ENCODE measurements around the gene VMAC. TPM values are rescaled to one million over a fixed set of nuclear protein-coding genes. Genes with fewer than 3 reads are reported as not detected.
A peak's percentile ranks its signal among the peaks of the same experiment; 100 is the strongest.

The VMAC gene
- total RNA-seq, 1 donor from 2014 or later: 13.3 TPM

DNA sequence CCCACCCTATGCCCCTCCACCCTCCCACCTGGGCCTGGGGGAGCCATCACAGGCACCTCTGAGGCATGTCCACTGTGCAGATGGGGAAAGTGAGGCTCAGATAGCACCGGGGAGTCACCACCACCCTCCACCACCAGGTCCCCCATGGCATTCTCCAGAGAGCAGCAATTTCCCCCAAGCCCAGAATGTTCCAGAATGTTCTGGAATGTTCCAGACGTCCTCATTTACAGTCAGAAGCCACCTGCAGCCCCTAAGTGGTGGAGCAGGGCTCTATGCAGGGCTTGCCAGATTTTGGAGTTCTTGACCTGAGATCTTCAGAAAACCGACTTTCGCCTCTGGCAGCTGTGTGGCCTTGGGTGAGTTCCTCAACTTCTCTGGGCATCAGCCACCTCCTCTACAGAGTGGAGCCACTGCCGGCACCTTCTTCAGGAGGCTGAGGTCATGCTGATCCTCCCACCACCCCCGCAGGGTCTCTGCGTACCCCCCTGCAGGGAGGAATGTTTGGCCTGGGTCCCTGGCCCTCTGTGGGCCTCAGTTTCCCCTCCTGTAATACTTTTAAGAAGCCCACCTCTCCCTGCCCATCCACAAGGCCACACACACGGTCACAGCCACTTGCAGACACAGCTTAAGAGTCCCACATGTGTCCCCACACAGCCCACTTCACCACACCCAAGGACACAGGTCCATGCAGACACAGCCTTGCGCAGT, 40.5 kb upstream of the VMAC start:
- no peak overlapping the region for H3K4me3 Mint-ChIP-seq
- intact Hi-C loops (cut with micrococcal nuclease): no loop called here

DNA sequence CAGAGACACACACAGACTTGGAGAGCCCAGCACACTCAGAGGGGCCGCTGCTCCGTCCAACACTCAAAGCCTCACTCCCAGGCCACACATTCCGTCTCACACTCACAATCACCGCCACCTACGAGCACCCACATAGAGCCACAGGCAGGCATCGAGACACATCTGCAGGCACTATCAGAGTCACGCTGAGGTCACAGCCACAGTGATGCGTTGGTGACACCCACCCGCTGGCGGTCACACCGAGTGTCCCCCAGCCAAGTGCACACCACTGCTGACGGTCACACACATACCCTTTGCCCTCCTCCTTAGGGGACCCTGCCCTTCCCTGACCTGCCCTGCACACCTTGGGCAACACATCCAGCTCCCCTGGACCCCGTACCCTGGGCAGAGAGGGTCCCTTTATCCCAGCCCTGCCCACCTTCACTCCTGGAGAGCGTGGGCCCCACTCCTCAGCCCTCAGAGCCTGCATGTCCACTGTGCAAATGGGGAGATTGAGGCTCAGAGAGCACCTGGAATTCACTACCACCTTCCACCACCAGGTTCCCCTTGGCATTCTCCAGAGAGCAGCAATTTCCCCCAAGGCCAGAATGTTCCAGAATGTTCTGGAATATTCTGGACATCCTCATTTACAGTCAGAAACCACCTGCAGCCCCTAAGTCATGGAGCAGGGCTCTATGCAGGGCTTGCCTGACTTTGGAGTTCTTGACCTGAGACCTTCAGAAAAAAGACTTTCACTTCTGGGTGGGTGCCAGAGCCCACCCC, 39.8 kb upstream of the VMAC start:
- ATAC-seq (ENCODE audit: low read depth) (no peak), DNase-seq (no peak)
- ChIA-PET CTCF (no interaction called here), POLR2A (no interaction called here)
- peak overlapping the region; percentile 27 for H3K27ac Mint-ChIP-seq
- no peaks in the 10 kb centered on the region for H3K4me1 Mint-ChIP-seq
- no peaks in the 10 kb centered on the region for H3K9me3 Mint-ChIP-seq
- intact Hi-C loops (cut with micrococcal nuclease): no loop called here
- peaks cover 13% of the 10 kb centered on the region for H3K27me3 Mint-ChIP-seq
- H3K4me3 Mint-ChIP-seq: no peak overlapping the region
- H3K36me3 Mint-ChIP-seq (ENCODE audit: low read depth): no peaks in the 10 kb centered on the region
- TF ChIP-seq, protein P1, sequence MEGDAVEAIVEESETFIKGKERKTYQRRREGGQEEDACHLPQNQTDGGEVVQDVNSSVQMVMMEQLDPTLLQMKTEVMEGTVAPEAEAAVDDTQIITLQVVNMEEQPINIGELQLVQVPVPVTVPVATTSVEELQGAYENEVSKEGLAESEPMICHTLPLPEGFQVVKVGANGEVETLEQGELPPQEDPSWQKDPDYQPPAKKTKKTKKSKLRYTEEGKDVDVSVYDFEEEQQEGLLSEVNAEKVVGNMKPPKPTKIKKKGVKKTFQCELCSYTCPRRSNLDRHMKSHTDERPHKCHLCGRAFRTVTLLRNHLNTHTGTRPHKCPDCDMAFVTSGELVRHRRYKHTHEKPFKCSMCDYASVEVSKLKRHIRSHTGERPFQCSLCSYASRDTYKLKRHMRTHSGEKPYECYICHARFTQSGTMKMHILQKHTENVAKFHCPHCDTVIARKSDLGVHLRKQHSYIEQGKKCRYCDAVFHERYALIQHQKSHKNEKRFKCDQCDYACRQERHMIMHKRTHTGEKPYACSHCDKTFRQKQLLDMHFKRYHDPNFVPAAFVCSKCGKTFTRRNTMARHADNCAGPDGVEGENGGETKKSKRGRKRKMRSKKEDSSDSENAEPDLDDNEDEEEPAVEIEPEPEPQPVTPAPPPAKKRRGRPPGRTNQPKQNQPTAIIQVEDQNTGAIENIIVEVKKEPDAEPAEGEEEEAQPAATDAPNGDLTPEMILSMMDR (IDR thresholded peaks at IDR 0.05): no peak

More for the DNA sequence above, 40.5 kb upstream of the VMAC start:
- Mint-ChIP-seq H3K4me1 (no peaks in the 10 kb centered on the region), H3K36me3 (ENCODE audit: low read depth) (no peaks in the 10 kb centered on the region), H3K9me3 (no peaks in the 10 kb centered on the region), H3K27ac (no peak overlapping the region), H3K27me3 (peaks cover 13% of the 10 kb centered on the region)
- POLR2A ChIA-PET: no interaction called here
- DNase-seq: no peak
- CTCF ChIA-PET: no interaction called here
- TF ChIP-seq, protein P1 (IDR thresholded peaks at IDR 0.05): no peak
- ATAC-seq (ENCODE audit: low read depth): no peak

DNA sequence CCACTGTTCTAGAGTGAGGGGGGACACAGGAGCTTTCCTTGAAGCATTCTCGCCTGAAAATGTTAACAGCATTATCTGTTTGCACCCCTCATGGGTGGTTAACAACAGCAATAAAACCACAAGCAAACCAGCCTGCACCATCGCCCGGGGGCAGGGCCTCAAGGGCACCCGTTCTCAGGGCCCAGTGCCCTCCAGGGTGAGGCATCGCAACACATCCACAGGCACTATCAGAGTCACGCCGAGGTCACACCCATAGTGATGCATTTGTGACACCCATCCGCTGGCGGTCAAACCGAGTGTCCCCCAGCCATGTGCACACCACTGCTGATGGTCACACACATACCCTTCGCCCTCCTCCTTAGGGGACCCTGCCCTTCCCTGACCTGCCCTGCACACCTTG, 38.9 kb upstream of the VMAC start:
- Mint-ChIP-seq H3K27me3 (peaks cover 9% of the 10 kb centered on the region), H3K36me3 (ENCODE audit: low read depth) (no peaks in the 10 kb centered on the region), H3K27ac (no peak overlapping the region), H3K9me3 (no peaks in the 10 kb centered on the region), H3K4me3 (no peak overlapping the region), H3K4me1 (no peaks in the 10 kb centered on the region)
- TF ChIP-seq, protein P1 (IDR thresholded peaks at IDR 0.05): no peak
- DNase-seq (no peak), ATAC-seq (ENCODE audit: low read depth) (no peak)
- CTCF ChIA-PET: no interaction called here
- POLR2A ChIA-PET: no interaction called here
- intact Hi-C loops (cut with micrococcal nuclease): no loop called here

DNA sequence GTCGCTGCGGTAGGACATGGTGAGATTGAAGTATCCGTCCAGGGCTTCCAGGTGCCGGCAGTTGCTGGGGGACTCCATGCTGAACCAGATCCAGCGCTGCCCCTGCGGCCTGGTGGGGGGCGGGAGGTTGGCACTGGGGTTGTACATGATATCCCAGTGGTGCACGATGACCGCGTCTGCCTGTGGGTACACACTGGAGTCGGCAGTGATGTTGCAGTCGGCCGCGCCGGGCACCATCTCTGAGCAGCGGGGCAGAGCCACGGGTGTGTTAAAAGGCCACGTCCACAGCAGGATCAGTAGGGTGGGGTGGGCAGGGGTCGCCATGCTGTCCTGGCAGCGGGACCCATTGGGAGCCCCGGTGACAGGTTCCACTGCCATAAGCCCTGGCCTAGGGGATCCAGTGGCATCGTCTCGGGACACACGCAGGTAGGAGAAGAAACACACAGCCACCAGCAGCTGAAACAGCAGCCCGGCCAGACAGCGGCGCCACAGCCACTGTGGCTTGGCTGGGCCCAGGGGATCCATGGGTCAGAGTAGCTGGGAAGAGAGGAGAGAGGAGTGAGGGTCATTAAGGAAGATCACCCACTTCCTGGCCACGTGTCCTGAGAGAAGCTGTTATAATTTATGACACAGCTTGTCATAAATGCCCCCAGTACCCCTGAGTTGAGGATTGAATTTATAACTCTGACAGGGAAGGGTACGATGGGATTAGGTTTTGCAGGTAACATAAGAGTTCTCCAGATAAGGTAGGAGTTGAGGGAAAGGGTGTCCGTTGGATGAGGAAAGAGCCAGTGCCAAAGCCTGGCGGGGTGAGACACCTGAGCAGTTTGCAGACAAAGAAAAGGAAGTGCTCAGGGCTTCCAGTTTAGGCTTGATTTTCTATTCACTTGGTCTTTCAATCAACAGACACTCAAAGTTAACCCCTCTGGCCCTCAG, 37.2 kb upstream of the VMAC start:
- Mint-ChIP-seq H3K9me3 (no peaks in the 10 kb centered on the region), H3K27ac (no peak overlapping the region), H3K27me3 (peaks cover 9% of the 10 kb centered on the region), H3K4me3 (no peak overlapping the region), H3K36me3 (ENCODE audit: low read depth) (no peaks in the 10 kb centered on the region), H3K4me1 (no peaks in the 10 kb centered on the region)
- DNase-seq: no peak
- intact Hi-C loops (cut with micrococcal nuclease): no loop called here
- TF ChIP-seq, protein P1 (IDR thresholded peaks at IDR 0.05): no peak
- POLR2A ChIA-PET: no interaction called here
- CTCF ChIA-PET: no interaction called here
- ATAC-seq (ENCODE audit: low read depth): no peak

DNA sequence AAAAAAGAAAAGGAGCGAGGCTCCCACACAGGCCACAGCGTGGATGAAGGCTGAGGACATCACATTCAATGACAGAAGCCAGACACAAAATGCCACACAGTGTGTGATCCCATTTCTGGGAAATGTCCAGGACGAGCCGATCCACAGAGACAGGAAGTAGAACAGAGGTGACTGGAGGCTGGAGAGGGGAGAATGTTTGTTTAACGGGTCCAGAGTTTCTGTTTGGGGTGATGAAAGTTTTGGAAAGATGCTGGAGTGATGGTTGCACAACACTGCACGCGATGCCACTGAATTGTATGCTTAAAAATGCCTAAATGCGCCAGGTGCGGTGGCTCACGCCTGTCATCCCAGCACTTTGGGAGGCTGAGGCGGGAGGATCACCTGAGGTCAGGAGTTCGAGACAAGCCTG, 33.7 kb upstream of the VMAC start:
- H3K9me3 Mint-ChIP-seq: no peaks in the 10 kb centered on the region
- H3K4me3 Mint-ChIP-seq: no peak overlapping the region
- no peaks in the 10 kb centered on the region for H3K4me1 Mint-ChIP-seq
- TF ChIP-seq, protein P1 (IDR thresholded peaks at IDR 0.05): no peak
- H3K36me3 Mint-ChIP-seq (ENCODE audit: low read depth): no peaks in the 10 kb centered on the region
- ATAC-seq (ENCODE audit: low read depth) (no peak), DNase-seq (no peak)
- no peak overlapping the region for H3K27ac Mint-ChIP-seq
- peaks cover under 1% of the 10 kb centered on the region for H3K27me3 Mint-ChIP-seq
- ChIA-PET POLR2A (no interaction called here), CTCF (no interaction called here)
- intact Hi-C loops (cut with micrococcal nuclease): no loop called here

Data from activated B cell treated with CpG ODN at 0.5 μM for 24 hours (primary cell).